ENCODE measurements around the gene GATAD2A.

Gene GATAD2A

DNA sequence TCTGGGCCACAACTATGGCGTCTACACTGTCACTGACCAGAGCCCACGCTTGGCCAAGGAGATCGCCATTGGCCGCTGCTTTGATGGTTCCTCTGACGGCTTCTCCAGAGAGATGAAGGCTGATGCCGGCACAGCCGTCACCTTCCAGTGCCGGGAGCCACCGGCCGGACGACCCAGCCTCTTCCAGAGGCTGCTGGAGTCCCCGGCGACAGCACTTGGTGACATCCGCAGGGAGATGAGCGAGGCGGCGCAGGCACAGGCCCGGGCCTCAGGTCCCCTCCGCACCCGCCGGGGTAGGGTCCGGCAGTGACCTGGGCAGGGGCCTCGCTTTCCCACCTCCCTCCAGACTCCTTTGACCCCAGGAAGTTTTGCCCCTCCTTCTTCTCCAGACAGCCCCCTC is 140.2 kb downstream of the GATAD2A start:
- DNase-seq (ENCODE audit: low read depth in 2 of 2) = no peak

DNA sequence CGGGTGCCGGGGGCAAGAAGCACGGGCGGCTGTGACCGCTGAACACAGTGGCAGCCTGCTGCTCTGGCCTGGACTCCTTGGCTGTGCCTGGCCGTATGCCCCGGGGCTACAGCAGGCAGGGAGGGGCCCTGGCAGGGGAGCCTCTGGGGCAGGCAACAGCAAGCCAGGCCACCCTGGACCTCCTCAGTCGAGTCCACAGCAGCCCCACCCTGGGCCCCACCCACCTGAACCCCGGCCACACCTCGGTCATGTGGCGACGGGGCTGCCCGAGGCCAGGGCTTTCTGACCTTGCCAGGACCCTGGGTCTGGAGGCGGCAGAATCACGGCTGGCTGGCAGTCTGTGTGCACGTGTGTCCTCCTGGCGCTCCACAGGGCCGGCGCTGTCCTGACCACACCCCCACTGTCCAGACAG is 141.3 kb downstream of the GATAD2A start:
- DNase-seq (ENCODE audit: low read depth in 2 of 2) = no peak

DNA sequence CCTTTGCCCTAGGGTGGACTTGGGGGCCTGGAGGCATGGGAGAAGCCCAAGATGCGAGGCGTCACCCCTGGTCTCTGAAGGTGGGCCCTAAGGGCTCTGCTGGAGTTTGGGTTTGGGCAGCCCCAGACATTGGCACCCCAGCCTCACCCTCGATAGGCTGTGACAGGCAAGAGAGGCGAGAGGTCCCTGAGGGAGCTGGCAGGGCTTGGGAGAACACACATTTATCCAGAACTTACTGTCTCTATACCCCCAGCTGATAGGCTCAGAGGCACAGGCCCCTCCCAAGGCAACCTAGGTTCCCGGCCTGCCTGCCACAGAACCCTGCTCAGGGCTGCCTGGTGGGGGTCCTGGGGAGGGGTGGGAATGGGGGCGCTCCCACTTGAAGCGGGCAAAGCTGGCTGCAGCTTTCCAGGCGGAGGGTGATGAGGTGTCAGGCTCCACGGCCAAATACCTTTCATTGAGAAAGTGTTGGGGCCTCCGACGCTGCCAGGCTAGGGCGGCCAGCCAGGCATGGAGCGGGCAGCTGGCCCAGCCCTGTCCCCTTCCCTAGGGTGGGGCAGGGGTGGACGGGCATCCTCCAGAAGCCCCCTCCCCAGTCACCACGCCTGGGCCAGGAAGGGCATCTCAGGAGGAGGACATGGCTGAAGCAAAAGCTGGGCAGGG is 142.3 kb downstream of the GATAD2A start:
- DNase-seq (ENCODE audit: low read depth in 2 of 2) = no peak

- DNase-seq (ENCODE audit: low read depth in 2 of 2) = no peak
Observed at GRCh38 chr19:19548915-19549759, 143.7 kb downstream of the GATAD2A start.

- no peak for DNase-seq (ENCODE audit: low read depth in 2 of 2)
Observed at GRCh38 chr19:19549804-19550464, 144.5 kb downstream of the GATAD2A start.

GRCh38 chr19:19550485-19550929 is 145.0 kb downstream of the GATAD2A start:
- no peak for DNase-seq (ENCODE audit: low read depth in 2 of 2)

- no peak for DNase-seq (ENCODE audit: low read depth in 2 of 2)
Observed at GRCh38 chr19:19550972-19551852, 145.7 kb downstream of the GATAD2A start.

GRCh38 chr19:19551853-19552192 is 146.3 kb downstream of the GATAD2A start:
- no peak for DNase-seq (ENCODE audit: low read depth in 2 of 2)

GRCh38 chr19:19552798-19553197 is 147.3 kb downstream of the GATAD2A start:
- no peak for DNase-seq (ENCODE audit: low read depth in 2 of 2)

DNA sequence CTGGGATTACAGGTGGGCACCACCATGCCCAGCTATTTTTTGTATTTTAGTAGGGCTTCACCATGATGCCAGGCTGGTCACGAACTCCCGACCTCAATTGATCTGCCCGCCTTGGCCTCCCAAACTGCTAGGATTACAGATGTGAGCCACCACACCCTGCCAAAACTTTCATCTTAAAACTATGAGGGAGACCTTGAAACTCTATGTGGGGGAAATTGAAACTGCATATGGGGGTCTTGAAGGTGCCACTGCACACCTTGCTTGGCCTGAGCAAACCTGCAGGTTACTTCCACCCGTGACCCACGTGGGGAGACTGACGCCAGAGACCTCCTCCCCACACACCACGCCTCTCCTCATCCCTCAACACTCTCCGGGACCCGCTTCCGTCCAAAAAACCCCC is 148.2 kb downstream of the GATAD2A start:
- DNase-seq (ENCODE audit: low read depth in 2 of 2) = no peak

DNA sequence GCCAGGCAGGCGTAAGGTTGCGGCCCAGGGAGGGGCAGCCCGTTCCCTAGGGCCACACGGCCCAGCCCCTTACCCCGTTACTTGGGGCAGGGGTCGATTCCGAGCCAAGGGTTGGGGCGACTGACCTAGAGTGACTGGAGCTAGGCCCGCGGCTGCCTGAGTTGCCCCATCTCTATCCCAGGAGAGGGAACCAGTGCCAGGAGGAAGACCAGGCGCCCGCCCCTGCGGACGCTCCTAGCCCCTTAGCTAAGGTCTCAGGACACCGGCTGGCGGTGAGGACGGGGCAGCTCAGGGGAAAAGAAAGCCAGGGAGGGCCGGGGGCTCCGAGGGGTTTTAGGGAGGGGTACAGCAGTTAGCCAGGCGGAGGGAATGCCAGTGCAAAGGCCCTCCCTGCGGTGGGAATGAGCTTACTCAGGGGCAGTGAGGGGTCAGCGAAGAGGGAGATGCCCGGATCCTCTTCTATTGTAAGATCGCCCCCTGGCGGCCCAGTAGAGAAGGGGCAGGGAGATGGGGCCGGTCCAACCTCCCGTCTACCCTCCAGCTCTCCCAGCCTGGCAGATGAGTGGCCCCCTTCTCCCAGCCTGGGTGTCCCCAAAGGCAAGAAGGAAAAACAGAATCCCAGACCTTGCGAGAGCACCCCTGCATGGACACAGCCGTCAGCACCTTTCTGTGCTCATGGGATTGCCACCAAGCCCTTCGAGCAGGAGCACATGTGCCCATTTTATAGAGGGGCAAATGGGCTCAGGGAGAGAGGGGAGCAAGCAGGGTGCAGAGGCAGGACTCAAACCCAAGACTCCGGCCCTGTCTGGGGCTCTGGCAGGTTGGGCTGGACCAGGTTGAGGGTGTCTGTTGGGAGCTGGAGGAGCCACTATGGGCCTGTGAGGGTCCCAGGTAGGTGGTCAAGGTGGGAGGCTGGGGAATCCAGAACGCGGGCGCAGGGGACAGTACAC is 148.9 kb downstream of the GATAD2A start:
- peak; percentile 12 to 40 for DNase-seq (ENCODE audit: low read depth in 2 of 2)

DNA sequence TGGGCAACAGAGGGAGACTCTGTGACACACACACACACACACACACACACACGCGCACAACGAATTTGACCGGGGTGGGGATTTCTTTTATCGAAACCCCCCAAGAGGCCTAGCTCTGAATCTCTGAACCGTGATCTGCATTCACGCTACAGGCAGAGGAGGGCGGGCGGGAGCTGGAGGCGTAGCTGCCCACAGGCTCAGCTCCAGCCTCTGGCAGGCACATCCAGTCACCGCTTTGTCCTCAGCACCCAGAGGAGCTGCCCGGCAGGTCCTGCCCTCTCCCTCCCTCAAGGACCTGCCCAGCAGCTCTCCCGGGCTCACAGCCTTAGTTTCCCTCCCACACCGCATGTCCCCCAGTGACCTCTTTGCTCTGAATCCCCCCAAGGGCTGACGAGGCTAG is 152.6 kb downstream of the GATAD2A start:
- no peak for DNase-seq (ENCODE audit: low read depth in 2 of 2)
